ENCODE data around the gene WSCD2.

Gene WSCD2

GRCh38 chr12:108109504-108109903 lies 19.6 kb upstream of the WSCD2 start:
- DNase-seq (ENCODE audit: low read depth): no peak

GRCh38 chr12:108109954-108110353 lies 19.1 kb upstream of the WSCD2 start:
- no peak for DNase-seq (ENCODE audit: low read depth)

DNA sequence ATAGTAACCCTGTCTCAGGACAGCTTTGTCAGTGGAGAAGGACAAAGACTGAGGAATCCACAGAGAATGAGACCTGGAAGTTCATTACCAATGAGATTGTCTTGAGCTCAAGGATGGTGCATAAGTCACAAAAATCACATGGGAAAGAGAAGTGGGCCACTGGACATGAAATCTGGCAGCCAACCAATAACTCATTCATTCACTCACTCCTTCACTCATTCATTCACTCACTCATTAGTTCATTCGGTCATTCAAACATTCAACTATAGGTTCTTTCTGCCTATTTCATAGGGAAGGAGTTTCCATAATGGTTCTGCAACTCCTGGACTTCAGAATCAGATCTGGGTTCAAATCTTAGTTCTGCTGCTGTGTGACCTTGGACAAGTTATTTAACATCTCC lies 18.2 kb upstream of the WSCD2 start:
- no peak for DNase-seq (ENCODE audit: low read depth)

DNA sequence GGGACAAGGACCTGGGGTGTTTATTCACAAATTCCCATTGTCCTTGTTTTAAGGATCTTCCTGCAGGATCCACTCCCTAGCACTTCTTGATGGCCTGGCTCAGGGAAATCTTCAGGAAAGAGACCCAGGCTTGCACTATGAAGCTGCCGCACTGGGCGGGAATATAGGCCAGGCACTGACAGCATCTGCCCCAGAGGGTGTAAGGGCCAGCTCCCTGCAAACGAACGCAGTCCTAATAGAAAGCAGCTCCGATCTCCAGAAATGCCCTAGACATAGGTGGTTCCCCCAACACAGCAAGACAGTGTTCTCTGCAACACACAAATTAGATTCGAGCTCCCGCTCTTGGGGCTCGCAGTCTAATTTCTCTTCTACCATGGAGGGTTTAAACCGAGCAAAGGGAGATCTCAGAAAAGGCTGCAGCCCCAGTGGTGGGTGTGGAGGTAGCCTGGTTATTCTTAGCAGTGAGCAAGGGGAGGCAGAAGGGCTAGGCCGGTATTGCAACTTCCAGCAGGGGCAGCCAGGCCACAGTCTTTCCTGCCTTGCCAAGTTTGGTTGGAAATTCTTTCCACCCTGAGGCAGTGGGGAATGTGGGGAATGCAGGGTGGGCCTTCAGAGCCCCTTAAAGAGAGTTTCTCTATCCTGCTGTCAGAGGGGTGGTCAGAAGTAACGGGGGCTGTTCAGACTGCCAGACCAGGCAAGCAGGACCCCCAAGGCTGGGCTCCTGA lies 16.1 kb upstream of the WSCD2 start:
- DNase-seq (ENCODE audit: low read depth): no peak

DNA sequence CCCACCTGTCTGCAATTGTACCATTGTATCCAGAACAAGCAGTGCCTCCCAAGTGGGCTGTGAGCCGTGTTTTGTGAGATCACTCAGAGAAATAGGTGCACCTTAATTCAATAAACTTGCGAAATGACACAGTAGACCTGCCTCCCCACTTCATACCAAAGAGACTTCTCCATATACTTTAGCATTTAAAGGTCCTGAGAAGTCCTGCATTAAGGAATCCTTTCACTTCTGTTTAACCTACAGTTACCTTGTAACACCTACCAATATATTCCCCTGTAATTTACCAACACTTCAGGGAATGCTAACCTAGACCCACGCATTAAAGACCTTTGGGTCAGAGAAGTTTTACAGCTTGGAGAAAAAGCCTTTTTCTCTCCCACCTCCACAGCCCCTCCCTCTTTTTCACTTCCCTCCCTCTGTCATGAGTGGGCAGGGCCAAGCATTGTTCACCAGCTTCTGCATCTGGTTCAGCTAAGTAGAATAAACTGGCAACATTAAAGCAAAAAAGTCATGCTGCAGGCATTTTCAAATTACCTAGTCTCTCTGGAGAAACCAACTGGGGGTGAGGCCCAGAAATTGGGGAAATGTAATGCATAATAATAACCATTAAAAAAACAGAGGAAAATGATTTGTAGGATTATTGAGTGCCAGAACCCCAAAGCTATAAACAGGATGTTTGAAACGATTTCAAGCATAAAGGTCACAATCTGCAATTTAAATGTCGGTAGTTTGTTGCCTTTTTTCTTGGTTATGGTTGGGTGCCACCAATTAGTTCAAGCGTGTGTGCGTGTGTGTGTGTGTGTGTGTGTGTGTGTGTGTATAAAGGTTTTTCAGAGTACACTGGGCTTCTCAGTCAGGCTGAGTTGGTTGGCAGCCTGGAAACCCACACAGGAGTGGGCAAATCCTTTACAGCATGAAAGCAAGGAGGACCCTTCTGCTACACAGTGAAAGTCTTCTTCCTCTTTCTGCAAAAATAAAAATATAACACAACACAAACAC lies 13.7 kb upstream of the WSCD2 start:
- DNase-seq (ENCODE audit: low read depth): no peak

DNA sequence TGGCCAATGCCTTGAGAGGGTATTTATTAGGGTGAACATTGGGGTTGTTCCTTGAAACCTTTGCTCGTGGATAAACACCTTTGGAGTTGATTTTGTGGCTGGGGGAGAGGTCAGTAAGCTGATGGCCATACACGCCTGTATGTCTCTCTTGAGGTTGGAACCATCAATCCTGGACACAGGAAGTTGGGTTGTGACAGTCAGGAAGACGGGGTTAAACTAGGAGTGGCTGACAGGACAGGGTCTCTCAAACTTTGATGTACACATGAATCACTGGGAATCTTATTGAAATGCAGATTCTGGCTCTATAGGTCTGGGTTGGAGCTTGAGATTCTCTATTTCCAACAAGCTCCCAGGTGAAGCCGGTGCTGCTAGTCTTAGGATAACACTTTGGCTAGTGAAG lies 12.8 kb upstream of the WSCD2 start:
- DNase-seq (ENCODE audit: low read depth): no peak

- DNase-seq (ENCODE audit: low read depth): no peak
Observed at GRCh38 chr12:108116699-108117098, 12.4 kb upstream of the WSCD2 start.

GRCh38 chr12:108117163-108117849 lies 11.8 kb upstream of the WSCD2 start:
- no peak for DNase-seq (ENCODE audit: low read depth)

- no peak for DNase-seq (ENCODE audit: low read depth)
Observed at GRCh38 chr12:108117902-108118301, 11.2 kb upstream of the WSCD2 start.

- no peak for DNase-seq (ENCODE audit: low read depth)
Observed at GRCh38 chr12:108119126-108119973, 9.7 kb upstream of the WSCD2 start.

DNA sequence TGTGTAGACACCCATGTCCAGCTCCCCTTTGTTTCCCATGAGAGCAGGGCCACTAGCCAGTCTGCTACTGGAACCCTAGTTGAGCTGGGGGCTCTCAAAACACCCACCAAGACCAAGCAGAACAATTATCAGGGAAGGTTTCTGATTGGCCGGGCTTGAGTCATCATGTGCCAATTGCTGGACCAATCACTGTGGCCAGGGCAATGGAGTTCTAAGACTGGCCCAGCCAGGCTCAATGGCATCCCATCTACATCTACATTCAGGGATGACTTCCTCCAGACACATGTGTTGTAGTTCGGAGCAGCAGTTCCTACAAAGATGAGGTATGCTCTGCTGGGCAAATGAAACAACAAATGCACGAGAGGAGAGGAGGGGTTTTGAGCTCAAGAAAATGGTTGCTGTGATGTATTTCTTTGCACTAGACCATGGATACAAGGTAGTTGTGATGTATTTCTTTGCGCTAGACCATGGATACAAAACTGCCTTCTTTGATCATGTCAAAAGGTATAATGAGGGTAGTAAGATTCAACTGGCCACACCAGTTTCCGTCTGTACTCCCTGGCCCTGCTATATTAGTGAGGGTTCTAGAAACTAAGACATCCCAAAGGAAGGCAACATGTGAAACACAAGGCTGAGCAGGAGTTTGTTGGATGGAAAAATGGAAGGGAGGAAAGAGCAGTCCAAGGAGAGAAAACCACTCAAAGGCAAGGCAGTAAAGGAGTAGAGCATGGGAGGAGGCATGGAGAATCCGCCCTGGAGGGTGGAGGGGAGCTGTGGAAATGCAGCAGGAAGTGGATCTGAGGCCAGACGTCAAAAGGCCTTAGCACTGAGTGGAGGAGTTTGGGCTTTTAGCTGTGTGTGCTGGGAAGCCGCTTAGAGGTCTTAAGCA lies 8.9 kb upstream of the WSCD2 start:
- no peak for DNase-seq (ENCODE audit: low read depth)

DNA sequence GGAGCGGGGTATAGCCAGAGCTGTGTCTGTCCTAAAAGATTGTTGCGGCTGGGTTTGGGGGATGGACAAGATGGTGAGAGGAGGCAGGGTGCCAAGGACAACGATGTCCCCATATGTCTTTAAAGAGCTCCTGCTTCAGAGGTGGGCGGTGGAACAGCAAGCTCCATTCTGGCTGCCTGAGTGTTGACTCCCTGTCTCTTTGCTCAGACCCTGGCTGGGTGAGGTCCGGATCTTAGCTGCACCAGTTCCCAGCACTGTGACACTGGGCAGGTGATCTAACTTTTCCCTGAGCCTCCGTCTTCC lies 8.3 kb upstream of the WSCD2 start:
- no peak for DNase-seq (ENCODE audit: low read depth)

DNA sequence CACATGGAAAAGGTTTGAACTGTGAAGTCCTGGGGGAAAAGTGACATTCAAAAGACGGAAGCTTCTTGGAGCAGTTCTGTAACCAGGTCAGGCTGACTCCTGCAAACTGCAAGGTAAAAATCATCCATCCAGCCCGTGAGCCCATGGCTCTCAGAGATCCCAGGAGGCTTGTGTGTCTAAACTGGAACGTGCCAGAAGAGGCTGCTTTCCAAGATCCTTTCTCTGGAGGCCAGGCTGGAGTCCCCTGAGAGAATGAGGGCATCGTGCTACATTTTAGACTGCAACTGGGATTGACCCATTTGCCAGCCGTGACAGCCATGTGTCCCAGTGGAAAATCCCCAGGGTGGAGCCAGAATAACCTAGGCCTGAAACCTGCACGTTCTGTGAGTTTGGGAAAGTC lies 7.8 kb upstream of the WSCD2 start:
- DNase-seq (ENCODE audit: low read depth): no peak

GRCh38 chr12:108121728-108122471 lies 7.2 kb upstream of the WSCD2 start:
- no peak for DNase-seq (ENCODE audit: low read depth)

- no peak for DNase-seq (ENCODE audit: low read depth)
Observed at GRCh38 chr12:108122644-108123043, 6.4 kb upstream of the WSCD2 start.

GRCh38 chr12:108123402-108123801 lies 5.7 kb upstream of the WSCD2 start:
- DNase-seq (ENCODE audit: low read depth): no peak

DNA sequence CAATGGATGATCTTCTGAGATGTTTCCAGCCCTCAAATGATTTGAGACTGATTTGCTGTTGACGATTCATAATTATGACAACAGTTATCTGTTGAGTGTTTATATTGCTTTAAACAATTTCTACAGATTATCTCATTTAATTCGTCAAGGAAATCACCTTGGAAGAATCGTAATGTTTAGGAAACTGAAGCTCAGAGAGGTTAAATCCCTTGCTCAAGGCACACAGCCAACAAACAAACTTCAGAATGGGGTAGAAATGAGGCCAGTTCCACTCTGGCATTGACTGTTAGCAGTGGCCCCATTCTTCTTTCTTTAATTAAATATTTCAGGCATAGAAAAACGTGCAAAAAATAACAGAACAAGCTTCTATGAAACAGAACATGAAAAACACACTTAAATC lies 4.0 kb upstream of the WSCD2 start:
- DNase-seq (ENCODE audit: low read depth): no peak

- no peak for DNase-seq (ENCODE audit: low read depth)
Observed at GRCh38 chr12:108126212-108126611, 2.9 kb upstream of the WSCD2 start.

DNA sequence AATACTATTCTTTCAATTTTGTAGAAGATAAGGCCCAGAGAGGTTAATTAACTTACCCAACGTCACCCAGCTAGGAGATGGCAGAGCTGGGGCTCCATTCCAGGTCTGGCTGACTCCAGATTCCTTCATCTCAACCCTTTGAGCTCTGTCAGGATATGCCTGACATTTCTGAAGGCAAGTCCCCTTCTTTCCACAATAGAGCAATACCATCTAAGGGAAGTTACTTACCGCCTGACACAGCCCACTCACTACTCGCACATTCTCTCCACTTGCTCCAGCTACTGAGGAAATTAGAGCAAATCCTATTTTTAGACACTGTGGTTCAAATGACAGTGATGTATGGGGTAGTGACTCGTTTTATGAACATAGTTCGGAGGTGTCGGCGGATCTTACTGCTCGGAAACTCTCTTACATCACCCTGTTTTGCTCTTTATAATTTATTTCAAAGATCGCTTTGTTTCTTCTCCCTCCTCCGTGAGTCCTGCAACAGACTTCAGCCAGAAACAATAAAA lies 2.0 kb upstream of the WSCD2 start:
- no peak for DNase-seq (ENCODE audit: low read depth)

DNA sequence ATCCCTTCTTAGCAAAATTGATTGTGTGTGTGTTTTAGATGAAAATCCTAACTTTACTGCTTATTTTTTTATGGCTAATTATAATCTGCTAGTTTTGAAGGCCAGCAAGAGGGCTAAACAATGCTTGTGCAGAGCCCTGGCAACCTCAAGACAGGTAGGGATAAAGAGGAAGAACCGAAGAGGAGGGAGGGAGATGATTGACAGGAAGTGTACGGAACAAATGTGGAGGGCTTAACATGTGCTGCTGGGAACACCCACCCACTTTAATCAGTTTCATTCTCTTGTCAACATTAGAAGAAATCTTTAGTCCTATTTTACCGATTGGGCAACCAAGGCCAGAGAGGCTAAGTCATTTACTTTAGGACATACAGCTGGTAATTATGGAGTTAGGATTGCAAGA lies 1.4 kb upstream of the WSCD2 start:
- no peak for DNase-seq (ENCODE audit: low read depth)

Measured in activated T-helper 9 cell treated with anti-CD3 and anti-CD28 coated beads, Interleukin-2, amount 50 U/mL, for 16 hours (primary cell).